Astrocyte (in vitro differentiated cells and primary cell): ENCODE measurements around the gene HIRA. TPM values are rescaled to one million over a fixed set of nuclear protein-coding genes. Genes with fewer than 3 reads are reported as not detected.
A peak's percentile ranks its signal among the peaks of the same experiment; 100 is the strongest.

Source experiments
- DNase-seq: peaks from one replicate; pipeline ENCODE4 v3.0.0-alpha.2; 2010; ENCODE audit warnings: low read depth
- FAIRE-seq: peaks from 2 replicates; lab custom pipeline; 2011; peaks lifted over from hg19 to GRCh38; lab: Jason Lieb, UNC
- H2AFZ ChIP-seq: 2 replicates; pipeline ENCODE4 v1.6.0; 2012; ENCODE audit warnings: low read depth, low read length, inconsistent platforms
- H3K27ac ChIP-seq: 2 replicates; pipeline ENCODE4 v1.5.1; 2011; ENCODE audit warnings: low read depth, low read length, inconsistent platforms
- H3K27me3 ChIP-seq: 2 replicates; pipeline ENCODE4 v1.6.0; 2011; ENCODE audit warnings: low read length, inconsistent platforms; ENCODE audit not compliant: insufficient read depth
- H3K36me3 ChIP-seq: 2 replicates; pipeline ENCODE4 v1.5.1; 2011; ENCODE audit warnings: low read length, inconsistent platforms; ENCODE audit not compliant: insufficient read depth
- H3K4me1 ChIP-seq: 2 replicates; pipeline ENCODE4 v1.5.1; 2011; ENCODE audit warnings: low read length, inconsistent platforms; ENCODE audit not compliant: insufficient read depth
- H3K4me2 ChIP-seq: 2 replicates; pipeline ENCODE4 v1.6.0; 2012; ENCODE audit warnings: low read length, inconsistent platforms
- H3K4me3 ChIP-seq: 2 replicates; pipeline ENCODE4 v1.5.1; 2011; ENCODE audit warnings: low read depth, mild to moderate bottlenecking, low read length, inconsistent platforms; ENCODE audit not compliant: insufficient read depth
- H3K79me2 ChIP-seq: 2 replicates; pipeline ENCODE4 v1.6.0; 2012; ENCODE audit warnings: mild to moderate bottlenecking, low read length, inconsistent platforms; ENCODE audit not compliant: insufficient read depth
- H3K9ac ChIP-seq: 2 replicates; pipeline ENCODE4 v1.6.0; 2012; ENCODE audit warnings: mild to moderate bottlenecking, low read length, inconsistent platforms
- H3K9me3 ChIP-seq: 2 replicates; pipeline ENCODE4 v1.5.1; 2012; ENCODE audit warnings: low read depth, mild to moderate bottlenecking, low read length, inconsistent platforms; ENCODE audit not compliant: insufficient read depth
- H4K20me1 ChIP-seq: 2 replicates; pipeline ENCODE4 v1.6.0; 2012; ENCODE audit warnings: low read length, inconsistent platforms; ENCODE audit not compliant: insufficient read depth
- H3K27ac Mint-ChIP-seq: one replicate; pipeline ENCODE4 v1.8.0; 2021; ENCODE audit warnings: mild to moderate bottlenecking, mixed read lengths; ENCODE audit not compliant: unreplicated experiment
- H3K27me3 Mint-ChIP-seq: one replicate; pipeline ENCODE4 v1.8.0; 2021; ENCODE audit warnings: low read depth, mixed read lengths; ENCODE audit not compliant: unreplicated experiment
- H3K36me3 Mint-ChIP-seq: one replicate; pipeline ENCODE4 v1.8.0; 2021; ENCODE audit warnings: low read depth, mixed read lengths; ENCODE audit not compliant: unreplicated experiment
- H3K4me1 Mint-ChIP-seq: one replicate; pipeline ENCODE4 v1.8.0; 2021; ENCODE audit warnings: low read depth, mixed read lengths; ENCODE audit not compliant: unreplicated experiment
- H3K4me3 Mint-ChIP-seq: one replicate; pipeline ENCODE4 v1.8.0; 2021; ENCODE audit warnings: mild to moderate bottlenecking, moderate library complexity, mixed read lengths; ENCODE audit not compliant: unreplicated experiment
- H3K9me3 Mint-ChIP-seq: one replicate; pipeline ENCODE4 v1.8.0; 2021; ENCODE audit warnings: mild to moderate bottlenecking, mixed read lengths; ENCODE audit not compliant: unreplicated experiment
- EZH2 ChIP-seq: IDR thresholded peaks from 2 replicates; pipeline ENCODE4 v1.6.1; 2012; ENCODE audit warnings: mild to moderate bottlenecking, low read length, inconsistent platforms; ENCODE audit not compliant: insufficient read depth
- total RNA-seq: library from RNA; stranded (reverse); gene quantifications from 2 replicates; pipeline ENCODE4 v1.2.1, GENCODE V29; 2021
- TF ChIP-seq, protein P1 (sequence below): IDR thresholded peaks from 2 replicates; pipeline ENCODE4 v1.5.1; 2011; ENCODE audit warnings: low read depth, mild to moderate bottlenecking, inconsistent platforms, low read length, moderate library complexity; ENCODE audit not compliant: insufficient read depth

HIRA gene
- total RNA-seq, 1 donor from 2014 or later: 31.1 TPM

DNA sequence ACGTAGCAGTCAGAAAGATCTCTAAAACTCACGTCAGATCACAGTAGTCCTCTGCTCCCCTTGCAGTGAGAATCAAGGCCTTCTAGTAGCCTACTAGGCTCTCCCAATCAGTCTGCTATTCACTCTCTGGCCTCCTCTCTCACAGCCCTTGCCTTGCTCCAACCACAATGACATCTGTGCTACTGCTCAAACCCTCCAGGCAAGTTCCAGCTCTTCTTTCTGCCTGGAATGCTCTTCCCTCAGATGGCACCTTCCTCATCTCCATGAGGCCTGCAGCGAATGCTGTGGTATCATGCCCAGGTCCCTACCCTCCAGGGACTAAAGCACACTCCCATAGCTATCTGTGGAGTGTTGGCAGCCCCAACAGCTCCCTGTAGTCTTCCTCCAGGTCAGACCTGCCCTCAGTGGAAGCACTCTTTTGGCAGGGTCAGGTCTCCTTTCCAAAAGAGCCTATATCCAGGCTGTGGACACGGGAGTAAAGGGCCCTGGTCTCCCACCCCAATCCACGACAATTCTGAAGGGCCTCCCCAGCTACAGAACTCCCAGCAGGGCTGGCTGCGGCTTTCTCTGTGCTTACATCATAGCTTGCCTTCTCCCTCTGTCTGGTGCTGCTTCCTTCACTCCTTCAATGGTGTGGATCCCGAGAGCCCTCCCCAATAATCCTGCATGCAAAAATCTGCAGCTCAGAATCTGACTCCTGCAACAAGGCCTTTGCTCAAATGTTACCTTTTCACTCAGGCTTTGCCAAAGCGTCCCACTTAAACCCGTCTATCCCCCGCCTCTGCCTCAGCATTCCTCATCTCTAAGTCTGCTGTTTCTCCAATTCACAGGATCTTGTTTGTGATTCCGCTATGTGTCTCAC, 8.9 kb downstream of the HIRA start:
- peak overlapping the region; percentile 24 for H3K4me3 Mint-ChIP-seq
- Histone ChIP-seq H3K9ac (peak overlapping the region; percentile 21), H3K4me1 (peaks cover 15% of the 10 kb centered on the region), H3K27me3 (no peaks in the 10 kb centered on the region), H3K4me2 (peak overlapping the region; percentile 59), H3K9me3 (no peaks in the 10 kb centered on the region), H3K4me3 (no peak overlapping the region), H3K79me2 (peaks cover 98% of the 10 kb centered on the region), H4K20me1 (peaks cover 90% of the 10 kb centered on the region), H3K27ac (peak overlapping the region; percentile 5), H2AFZ (no peak overlapping the region), H3K36me3 (no peaks in the 10 kb centered on the region)
- H3K27me3 Mint-ChIP-seq: no peaks in the 10 kb centered on the region
- DNase-seq: no peak
- FAIRE-seq: no peak
- TF ChIP-seq, protein P1, sequence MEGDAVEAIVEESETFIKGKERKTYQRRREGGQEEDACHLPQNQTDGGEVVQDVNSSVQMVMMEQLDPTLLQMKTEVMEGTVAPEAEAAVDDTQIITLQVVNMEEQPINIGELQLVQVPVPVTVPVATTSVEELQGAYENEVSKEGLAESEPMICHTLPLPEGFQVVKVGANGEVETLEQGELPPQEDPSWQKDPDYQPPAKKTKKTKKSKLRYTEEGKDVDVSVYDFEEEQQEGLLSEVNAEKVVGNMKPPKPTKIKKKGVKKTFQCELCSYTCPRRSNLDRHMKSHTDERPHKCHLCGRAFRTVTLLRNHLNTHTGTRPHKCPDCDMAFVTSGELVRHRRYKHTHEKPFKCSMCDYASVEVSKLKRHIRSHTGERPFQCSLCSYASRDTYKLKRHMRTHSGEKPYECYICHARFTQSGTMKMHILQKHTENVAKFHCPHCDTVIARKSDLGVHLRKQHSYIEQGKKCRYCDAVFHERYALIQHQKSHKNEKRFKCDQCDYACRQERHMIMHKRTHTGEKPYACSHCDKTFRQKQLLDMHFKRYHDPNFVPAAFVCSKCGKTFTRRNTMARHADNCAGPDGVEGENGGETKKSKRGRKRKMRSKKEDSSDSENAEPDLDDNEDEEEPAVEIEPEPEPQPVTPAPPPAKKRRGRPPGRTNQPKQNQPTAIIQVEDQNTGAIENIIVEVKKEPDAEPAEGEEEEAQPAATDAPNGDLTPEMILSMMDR: no peak
- no peak for TF ChIP-seq EZH2
- peaks cover 23% of the 10 kb centered on the region for H3K4me1 Mint-ChIP-seq
- no peaks in the 10 kb centered on the region for H3K9me3 Mint-ChIP-seq
- peaks cover 8% of the 10 kb centered on the region for H3K36me3 Mint-ChIP-seq
- H3K27ac Mint-ChIP-seq: peak overlapping the region; percentile 42

DNA sequence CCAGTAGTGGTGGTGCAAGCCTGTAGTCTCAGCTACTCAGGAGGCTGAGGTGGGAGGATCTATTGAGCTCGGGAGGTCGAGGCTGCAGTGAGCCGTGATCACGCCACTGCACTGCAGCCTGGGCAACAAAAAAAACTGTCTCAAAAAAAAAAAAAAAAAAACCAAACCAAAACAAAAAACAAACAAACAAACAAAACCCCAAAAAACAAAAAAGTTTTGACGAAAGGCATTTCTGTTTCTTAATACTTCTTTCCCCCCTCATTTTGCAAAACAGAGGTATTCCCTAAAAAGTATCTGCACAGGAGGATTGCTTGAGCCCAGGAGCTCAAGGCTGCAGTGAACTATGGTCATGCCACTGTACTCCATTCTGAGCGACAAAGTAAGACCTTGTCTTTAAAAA, 11.2 kb downstream of the HIRA start:
- Mint-ChIP-seq H3K27me3 (no peaks in the 10 kb centered on the region), H3K4me3 (no peak overlapping the region), H3K4me1 (peaks cover 23% of the 10 kb centered on the region), H3K36me3 (peaks cover 3% of the 10 kb centered on the region), H3K27ac (no peak overlapping the region), H3K9me3 (no peaks in the 10 kb centered on the region)
- H3K4me1 ChIP-seq: peaks cover 15% of the 10 kb centered on the region
- no peaks in the 10 kb centered on the region for H3K27me3 ChIP-seq
- H3K36me3 ChIP-seq: no peaks in the 10 kb centered on the region
- no peak overlapping the region for H3K4me3 ChIP-seq
- no peaks in the 10 kb centered on the region for H3K9me3 ChIP-seq
- no peak overlapping the region for H3K4me2 ChIP-seq
- peaks cover 98% of the 10 kb centered on the region for H3K79me2 ChIP-seq
- DNase-seq (no peak), FAIRE-seq (no peak)
- H2AFZ ChIP-seq: no peak overlapping the region
- peaks cover 92% of the 10 kb centered on the region for H4K20me1 ChIP-seq
- H3K9ac ChIP-seq: no peak overlapping the region
- H3K27ac ChIP-seq: no peak overlapping the region
- TF ChIP-seq EZH2: no peak
- TF ChIP-seq, protein P1: no peak
